ENCODE measurements around the gene TBC1D24.

TBC1D24 gene

GRCh38 chr16:2517954-2518605, 43.2 kb downstream of the TBC1D24 start:
- DNase-seq (ENCODE audit: low read depth): no peak

- no peak for DNase-seq (ENCODE audit: low read depth)
Measured at GRCh38 chr16:2518823-2519710, 44.1 kb downstream of the TBC1D24 start.

GRCh38 chr16:2519711-2520080, 44.8 kb downstream of the TBC1D24 start:
- no peak for DNase-seq (ENCODE audit: low read depth)

DNA sequence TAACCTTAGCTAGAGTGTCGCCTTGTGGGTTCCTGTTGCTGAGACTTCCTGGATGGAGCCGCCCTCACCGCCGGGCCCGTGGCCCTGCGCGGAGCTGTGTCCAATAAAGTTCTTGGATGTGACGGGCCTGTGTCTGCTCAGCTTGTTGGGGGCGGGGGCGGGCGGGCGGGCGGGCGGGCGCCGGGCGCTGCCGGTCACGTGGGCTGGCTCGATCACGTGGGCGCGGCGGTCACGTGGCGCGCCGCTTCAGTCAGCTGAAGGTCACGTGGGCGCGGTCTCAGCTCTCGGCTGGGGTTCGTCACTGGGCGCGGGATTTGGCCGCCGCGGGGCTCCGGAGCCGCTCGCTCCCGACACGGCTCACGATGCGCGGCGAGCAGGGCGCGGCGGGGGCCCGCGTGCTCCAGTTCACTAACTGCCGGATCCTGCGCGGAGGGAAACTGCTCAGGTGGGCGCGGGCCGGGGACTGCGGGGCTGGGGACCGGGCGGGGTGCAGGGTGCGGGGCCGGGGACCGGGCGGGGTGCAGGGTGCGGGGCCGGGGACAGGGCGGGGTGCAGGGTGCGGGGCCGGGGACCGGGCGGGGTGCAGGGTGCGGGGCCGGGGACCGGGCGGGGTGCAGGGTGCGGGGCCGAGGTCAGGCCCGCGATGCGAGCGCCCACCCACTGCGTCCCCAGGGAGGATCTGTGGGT, 45.3 kb downstream of the TBC1D24 start, which contains the start of gene AMDHD2:
AMDHD2 (plus strand) TSS at position 275 of the 687 bp plus-strand sequence; CDS start at position 363, 88 bp downstream.
- peak; percentile 86 for DNase-seq (ENCODE audit: low read depth)

GRCh38 chr16:2520784-2521531, 46.0 kb downstream of the TBC1D24 start:
- no peak for DNase-seq (ENCODE audit: low read depth)

DNA sequence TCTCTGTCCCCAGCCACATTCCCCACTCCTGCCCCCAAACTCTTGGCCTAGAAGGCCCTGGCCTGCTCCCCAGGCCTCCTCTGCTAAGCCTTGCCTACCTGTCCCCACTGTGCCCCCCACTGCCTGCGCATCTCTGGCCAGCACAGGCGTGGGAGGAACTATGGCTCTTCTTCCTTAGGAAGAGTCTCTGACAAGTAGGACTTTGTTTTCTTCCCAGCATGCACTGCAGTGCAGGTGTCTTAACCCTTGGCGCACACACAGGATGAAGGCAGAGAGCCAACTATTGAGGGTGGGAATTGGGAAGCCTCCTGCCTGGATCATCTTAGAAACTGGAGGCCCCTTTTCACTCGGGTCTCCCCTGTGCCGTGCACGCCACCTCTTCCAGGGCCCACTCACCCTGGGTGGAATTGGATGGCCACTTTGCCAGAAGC, 48.9 kb downstream of the TBC1D24 start:
- DNase-seq (ENCODE audit: low read depth): no peak

- DNase-seq (ENCODE audit: low read depth): no peak
Measured at GRCh38 chr16:2524339-2524938, 49.5 kb downstream of the TBC1D24 start.

DNA sequence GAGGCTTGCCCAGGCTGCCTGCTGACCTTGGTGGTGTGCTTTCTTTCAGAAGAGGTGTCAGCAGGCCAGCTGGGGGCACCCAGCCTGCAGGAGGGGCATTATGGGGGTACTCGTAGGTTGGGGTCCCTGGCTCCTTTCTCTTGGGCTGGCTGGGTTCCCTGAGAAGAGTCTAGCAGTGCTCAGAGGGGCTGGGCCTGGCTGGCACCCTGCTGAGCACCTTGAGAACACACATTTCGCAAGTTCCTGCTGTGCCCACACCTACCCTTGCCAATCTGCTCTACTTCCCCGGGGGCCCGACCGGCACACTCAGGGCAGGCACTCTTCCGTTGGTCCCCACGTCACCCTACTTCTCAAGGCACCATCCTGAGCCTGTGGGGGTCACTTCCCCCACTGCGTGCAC, 51.2 kb downstream of the TBC1D24 start:
- no peak for DNase-seq (ENCODE audit: low read depth)

- no peak for DNase-seq (ENCODE audit: low read depth)
Measured at GRCh38 chr16:2527071-2527783, 52.3 kb downstream of the TBC1D24 start.

DNA sequence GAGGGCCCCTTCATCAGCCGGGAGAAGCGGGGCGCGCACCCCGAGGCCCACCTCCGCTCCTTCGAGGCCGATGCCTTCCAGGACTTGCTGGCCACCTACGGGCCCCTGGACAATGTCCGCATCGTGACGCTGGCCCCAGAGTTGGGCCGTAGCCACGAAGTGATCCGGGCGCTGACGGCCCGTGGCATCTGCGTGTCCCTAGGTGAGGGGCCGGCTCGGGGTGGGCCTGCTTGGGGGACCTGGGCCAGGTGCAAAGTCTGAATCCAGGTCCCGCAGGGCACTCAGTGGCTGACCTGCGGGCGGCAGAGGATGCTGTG, 52.8 kb downstream of the TBC1D24 start:
- DNase-seq (ENCODE audit: low read depth): no peak

DNA sequence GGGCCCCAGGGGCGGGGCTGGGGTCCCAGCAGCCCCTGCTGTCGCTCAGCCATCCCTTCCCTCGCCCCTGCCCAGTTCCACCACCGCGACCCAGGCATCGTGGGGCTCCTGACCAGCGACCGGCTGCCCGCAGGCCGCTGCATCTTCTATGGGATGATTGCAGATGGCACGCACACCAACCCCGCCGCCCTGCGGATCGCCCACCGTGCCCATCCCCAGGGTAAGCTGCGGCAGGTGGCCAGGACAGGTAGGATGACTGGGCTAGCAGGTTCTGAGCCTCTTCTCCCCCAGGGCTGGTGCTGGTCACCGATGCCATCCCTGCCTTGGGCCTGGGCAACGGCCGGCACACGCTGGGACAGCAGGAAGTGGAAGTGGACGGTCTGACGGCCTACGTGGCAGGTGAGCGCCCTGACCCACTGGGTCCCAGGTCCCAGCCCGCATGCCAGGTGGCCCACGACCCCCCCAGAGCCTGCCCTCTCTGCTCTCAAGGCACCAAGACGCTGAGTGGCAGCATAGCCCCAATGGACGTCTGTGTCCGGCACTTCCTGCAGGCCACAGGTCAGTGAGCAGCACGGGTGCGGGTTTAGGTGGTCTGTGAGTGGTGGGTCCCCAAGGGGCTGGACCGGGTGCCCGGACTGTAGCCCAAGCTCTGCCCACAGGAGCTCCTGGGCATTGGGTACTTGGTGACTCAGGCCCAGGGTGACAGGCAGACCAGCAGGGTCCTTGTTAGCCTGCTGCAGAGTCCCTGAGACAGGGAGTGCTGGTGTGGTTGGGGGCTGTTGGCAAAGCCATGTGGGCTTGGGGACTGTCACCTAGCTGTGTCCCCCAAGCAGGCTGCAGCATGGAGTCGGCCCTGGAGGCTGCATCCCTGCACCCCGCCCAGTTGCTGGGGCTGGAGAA, 53.5 kb downstream of the TBC1D24 start:
- DNase-seq (ENCODE audit: low read depth): no peak

- DNase-seq (ENCODE audit: low read depth): no peak
Measured at GRCh38 chr16:2529061-2529931, 54.4 kb downstream of the TBC1D24 start.

DNA sequence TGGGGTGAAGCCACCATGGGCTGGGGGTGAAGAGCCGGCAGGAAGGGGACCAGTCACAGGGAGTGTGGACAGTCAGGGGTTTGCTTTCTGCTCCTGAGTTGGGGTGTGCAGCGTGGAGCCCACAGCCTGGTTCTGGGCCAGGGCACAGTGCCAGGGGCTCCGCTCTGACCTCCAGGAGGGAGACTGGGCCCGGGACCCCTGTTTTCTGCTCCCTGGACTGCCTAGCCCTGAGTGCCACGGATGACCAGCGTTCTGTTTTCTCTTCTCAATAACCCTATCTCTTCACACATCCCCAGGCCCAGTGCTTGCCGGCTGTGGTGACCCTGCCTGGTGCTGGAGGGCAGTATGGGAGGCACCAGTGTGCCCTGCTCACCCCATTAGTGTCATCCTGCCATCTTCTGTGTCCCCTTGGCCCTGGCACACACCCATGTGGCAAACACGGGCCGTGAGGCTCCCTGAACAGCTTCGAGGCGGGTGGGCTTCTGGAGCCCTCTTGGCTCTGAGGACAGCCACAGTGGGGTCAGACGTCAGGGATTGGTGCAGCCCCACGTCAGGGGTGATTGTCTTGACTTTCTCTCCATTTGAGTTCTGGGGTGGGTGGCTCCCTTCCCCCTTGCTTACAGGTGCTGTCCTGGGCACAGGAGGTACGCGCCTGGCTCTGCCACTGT, 55.2 kb downstream of the TBC1D24 start:
- DNase-seq (ENCODE audit: low read depth): no peak

DNA sequence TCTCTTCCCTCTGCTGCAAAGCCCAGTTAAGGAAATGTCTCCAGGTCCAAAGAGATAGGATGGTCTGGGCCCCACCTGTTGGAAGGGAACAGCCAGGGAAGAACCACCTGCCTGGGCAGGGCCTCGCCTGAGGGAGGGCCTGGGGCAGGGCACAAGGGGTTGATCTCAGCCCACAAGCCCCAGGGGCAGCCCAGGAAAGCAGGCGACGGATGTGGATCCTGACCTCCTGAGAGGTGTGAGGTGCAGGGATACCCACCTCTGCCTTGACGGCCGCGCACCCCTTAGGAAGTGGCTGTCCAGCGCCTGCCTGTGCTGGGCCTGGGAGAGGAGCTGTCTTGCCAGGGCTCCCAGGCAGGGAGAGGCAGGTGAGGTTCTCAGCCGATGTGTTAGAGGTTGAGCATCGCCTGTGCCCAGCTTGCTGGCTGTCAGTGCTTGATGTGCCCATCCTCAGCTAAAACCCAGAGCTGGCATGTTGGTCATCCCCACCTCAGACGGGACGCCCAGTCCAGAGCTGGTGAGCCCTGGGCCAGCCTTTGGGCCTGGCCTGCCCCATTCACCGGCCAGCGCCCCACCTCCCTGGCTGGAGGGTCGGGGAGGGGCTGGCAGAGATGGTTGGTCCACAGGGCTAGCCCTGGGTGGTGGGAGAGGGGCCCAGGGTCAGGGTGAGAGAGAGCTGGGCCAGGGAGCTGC, 55.8 kb downstream of the TBC1D24 start:
- no peak for DNase-seq (ENCODE audit: low read depth)

DNA sequence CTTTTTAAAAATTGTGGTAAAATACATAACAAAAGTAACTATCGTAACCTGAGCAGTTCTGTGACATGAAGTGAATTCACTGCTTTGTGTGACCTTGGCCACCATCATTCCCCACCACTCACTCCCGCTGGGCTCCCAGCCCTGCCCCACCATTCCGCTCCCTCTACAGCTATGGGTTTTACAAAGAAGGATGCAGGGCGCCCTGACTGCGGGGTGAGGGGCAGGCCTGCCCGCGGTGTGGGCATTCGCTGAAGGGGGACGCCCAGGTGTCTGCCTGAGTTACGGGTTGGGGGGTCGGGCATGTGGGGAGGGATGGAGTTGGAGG, 56.4 kb downstream of the TBC1D24 start, which contains the start of gene CEMP1:
CEMP1 (minus strand) TSS at position 38 of the 325 bp plus-strand sequence. CDS start 335 bp downstream, outside the sequence.
- DNase-seq (ENCODE audit: low read depth): no peak

GRCh38 chr16:2531696-2532493, 57.0 kb downstream of the TBC1D24 start:
- DNase-seq (ENCODE audit: low read depth): peak; percentile 97
